Large intestine (tissue), 3 donors: ENCODE data around the gene CACNA1F. TPM values are rescaled to one million over a fixed set of nuclear protein-coding genes. Genes with fewer than 3 reads are reported as not detected.
A peak's percentile ranks its signal among the peaks of the same experiment; 100 is the strongest.

ENCODE experiments used
- DNase-seq, 2 donors: peaks; one replicate each; pipeline versions ENCODE4 v3.0.0 to v3.0.0-alpha.2; 2013
- H3K27ac ChIP-seq: one replicate; pipeline ENCODE4 v1.5.1; 2013; ENCODE audit warnings: low read length
- H3K27me3 ChIP-seq: 2 replicates; pipeline ENCODE4 v1.6.1; 2013; ENCODE audit warnings: low read length; ENCODE audit not compliant: control insufficient read depth, insufficient read depth
- H3K36me3 ChIP-seq: 2 replicates; pipeline ENCODE4 v1.6.1; 2013; ENCODE audit warnings: low read length; ENCODE audit not compliant: control insufficient read depth, insufficient read depth
- H3K4me1 ChIP-seq: one replicate; pipeline ENCODE4 v1.6.1; 2013; ENCODE audit warnings: low read length; ENCODE audit not compliant: control insufficient read depth, insufficient read depth
- H3K4me3 ChIP-seq: one replicate; pipeline ENCODE4 v1.5.1; 2013; ENCODE audit warnings: low read length
- H3K9me3 ChIP-seq: one replicate; pipeline ENCODE4 v1.6.1; 2013; ENCODE audit warnings: mild to moderate bottlenecking, low read depth, low read length, moderate library complexity; ENCODE audit not compliant: control insufficient read depth
- WGBS: methylation state at CpG from one replicate; pipeline ENCODE4 v1.1.5; 2013; ENCODE audit warnings: low lambda C conversion rate; ENCODE audit not compliant: insufficient coverage; 5-methylcytosine and 5-hydroxymethylcytosine counted together
- polyA plus RNA-seq: library from polyadenylated mRNA; unstranded; fragments of 120-200 nt; gene quantifications from one replicate; pipeline ENCODE4 v1.2.1, GENCODE V29; 2013

CACNA1F gene
- polyA plus RNA-seq, 1 donor: 1.3 TPM

DNA sequence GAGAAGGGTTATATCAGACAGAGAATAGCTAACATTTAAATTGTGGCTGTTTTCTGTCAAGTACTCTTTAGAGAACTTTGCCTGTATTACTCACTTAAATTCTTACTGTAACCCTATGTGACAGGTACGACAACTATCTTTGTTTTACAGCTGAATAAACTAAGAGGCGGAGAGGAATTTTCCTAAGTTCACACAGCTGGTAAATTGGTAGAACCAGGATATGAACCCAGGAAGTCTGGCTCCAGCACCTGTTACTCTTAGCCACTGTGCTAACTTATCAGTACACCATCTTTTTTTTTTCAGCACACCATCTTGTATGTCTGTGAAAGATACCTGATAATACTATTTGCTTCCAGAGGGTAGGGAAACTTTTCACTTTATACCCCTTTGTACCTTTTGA is 31.1 kb downstream of the CACNA1F start:
- H3K4me3 ChIP-seq: no peak overlapping the region
- no peaks in the 10 kb centered on the region for H3K9me3 ChIP-seq
- H3K27me3 ChIP-seq: peaks cover 7% of the 10 kb centered on the region
- H3K4me1 ChIP-seq: no peaks in the 10 kb centered on the region
- DNase-seq: no peak
- H3K27ac ChIP-seq: no peak overlapping the region
- 20% methylated on average over 1 of the region's 2 CpGs for WGBS
- H3K36me3 ChIP-seq: no peaks in the 10 kb centered on the region

DNA sequence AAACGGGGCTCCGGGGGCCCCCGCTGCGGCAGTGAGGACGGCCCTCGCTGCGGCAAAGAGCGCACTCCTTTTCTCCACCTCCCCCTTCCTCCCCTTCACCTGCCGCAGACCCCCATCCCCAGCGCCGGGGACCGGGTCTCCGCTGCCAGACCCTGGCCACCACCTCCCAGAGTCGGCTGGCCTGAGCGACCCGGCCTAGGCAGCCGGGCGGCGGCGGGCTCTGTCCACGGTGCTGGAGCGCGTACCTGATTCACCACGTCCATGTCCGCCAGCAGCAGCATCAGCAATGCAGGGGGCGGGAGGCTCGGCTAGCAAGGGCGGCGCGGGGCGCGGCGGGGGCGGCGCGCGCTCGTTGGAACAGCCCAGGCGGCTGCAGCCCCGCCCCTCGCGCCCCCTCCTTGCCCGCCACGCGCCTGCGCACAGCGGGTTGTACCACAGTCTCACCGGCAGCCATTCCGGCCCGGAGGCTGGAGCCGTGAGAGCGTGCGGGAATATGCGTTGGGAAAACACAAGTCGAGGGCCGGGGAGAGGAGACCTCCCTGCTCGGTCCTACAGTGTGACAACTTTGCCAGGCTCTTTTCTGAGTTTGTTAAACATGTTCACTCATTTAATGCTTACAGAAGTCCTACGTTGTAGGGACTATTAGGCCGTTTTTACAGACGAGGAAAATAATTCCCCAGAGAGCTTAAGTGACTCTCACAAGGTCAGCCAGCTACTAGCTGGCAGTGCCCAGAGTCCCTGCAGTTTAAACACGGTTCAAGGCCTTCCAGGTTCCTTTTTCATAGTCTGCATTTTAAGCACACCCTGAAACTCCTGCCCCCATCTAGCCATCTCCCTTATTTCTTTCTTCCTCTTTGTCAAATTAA is 33.0 kb downstream of the CACNA1F start, which contains the start of gene SYP:
TSS of gene SYP (minus strand) at position 288 of the 866 bp plus-strand sequence. CDS start at position 281, 7 bp downstream.
- H3K27ac ChIP-seq: peak within 1 kb of the TSS; percentile 65
- peak; percentile 72 to 89 for DNase-seq
- no CpG with 5 or more reads among the region's 61 CpGs for WGBS
- H3K36me3 ChIP-seq: no peaks in the 10 kb centered on the region
- H3K9me3 ChIP-seq: no peaks in the 10 kb centered on the region
- H3K4me3 ChIP-seq: peak within 1 kb of the TSS; percentile 38
- H3K4me1 ChIP-seq: no peaks in the 10 kb centered on the region
- peaks cover 7% of the 10 kb centered on the region for H3K27me3 ChIP-seq

DNA sequence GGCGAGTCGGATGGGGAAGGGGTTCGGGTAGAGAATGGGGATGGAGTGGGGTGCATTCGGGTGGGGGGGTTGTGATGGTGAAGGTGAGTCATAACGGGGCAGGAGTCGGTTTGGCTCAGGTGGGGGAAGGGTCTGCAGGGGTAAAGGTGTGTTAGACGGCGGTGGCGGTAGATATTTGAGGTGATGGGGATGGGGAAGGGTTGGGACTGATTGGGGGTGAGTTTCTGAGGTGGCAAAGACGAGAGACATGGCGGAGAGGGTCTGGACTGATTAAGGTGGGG is 33.9 kb downstream of the CACNA1F start:
- no CpG with 5 or more reads among the region's 11 CpGs for WGBS

DNA sequence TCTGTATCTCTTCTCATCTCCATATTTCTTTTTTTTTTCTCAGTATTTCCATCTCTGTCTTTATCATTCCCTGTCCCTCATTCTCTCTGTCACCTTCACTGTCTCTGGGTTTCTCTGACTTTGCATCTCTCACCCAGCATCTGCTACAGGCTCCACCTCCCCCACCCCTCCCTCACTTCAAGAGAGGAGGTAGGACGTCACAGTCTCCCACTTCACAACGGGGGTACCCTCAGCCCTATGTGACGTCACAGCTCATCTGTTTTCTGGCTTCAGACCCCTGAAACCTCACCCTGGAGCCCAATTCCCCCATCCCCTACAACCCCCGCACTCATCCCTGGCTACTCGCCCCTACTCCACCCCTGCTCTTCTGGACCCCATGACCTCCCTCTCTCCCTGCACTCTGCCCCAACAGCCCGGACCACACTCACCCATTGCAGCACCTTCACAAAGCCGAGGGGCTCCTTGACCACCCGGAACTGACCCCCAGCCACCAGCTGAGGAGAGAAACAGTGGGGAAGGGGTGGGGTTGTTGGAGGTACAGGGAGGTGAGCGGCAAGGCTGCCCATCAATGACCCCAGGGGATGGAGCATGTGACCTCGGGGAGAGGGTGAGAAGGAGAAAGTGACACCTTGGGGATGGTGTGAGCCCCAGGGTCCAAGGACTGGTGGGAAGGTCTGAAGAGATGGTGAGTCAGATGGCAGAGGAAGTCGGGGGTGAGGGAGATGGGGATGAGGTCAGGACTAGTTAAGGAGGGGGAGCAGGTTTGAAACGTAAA is 34.4 kb downstream of the CACNA1F start:
- Histone ChIP-seq H3K4me3 (no peak overlapping the region), H3K36me3 (no peaks in the 10 kb centered on the region), H3K27me3 (peaks cover 7% of the 10 kb centered on the region), H3K9me3 (no peaks in the 10 kb centered on the region), H3K4me1 (no peaks in the 10 kb centered on the region), H3K27ac (no peak overlapping the region)
- DNase-seq: no peak
- WGBS: no CpG with 5 or more reads among the region's 12 CpGs

More for the DNA sequence above, 33.9 kb downstream of the CACNA1F start:
- Histone ChIP-seq H3K27ac (no peak overlapping the region), H3K4me3 (peak overlapping the region; percentile 26), H3K27me3 (peaks cover 7% of the 10 kb centered on the region), H3K9me3 (no peaks in the 10 kb centered on the region), H3K36me3 (no peaks in the 10 kb centered on the region), H3K4me1 (no peaks in the 10 kb centered on the region)
- no peak for DNase-seq

DNA sequence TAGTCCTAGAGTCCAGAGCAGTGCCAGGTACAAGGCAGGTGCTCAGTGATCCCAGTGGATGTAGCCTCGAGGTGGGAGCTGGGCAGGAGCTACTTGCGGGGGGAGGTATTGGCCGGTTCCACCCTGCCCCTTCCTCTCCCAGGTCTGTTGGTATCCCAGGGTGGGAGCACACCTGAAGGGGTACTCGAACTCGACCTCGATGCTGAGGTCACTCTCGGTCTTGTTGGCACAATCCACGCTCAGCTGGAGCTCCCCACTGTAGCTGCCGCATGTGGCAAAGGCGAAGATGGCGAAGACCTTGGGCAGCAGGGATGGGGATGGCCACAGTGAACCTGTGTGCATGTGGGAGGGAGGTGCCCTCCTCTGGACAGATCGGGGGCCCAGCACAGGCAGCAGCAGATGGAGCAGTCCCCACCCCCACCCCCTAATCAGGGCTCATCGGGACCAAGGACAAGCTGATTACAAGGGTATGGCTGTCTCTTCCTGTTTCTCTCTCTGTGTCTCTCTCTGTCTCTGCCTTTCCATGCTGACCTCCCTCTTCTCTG is 35.5 kb downstream of the CACNA1F start:
- no peak for DNase-seq
- H3K4me1 ChIP-seq: no peaks in the 10 kb centered on the region
- H3K9me3 ChIP-seq: no peaks in the 10 kb centered on the region
- no peaks in the 10 kb centered on the region for H3K36me3 ChIP-seq
- H3K4me3 ChIP-seq: no peak overlapping the region
- H3K27ac ChIP-seq: no peak overlapping the region
- peaks cover 7% of the 10 kb centered on the region for H3K27me3 ChIP-seq
- no CpG with 5 or more reads among the region's 13 CpGs for WGBS

DNA sequence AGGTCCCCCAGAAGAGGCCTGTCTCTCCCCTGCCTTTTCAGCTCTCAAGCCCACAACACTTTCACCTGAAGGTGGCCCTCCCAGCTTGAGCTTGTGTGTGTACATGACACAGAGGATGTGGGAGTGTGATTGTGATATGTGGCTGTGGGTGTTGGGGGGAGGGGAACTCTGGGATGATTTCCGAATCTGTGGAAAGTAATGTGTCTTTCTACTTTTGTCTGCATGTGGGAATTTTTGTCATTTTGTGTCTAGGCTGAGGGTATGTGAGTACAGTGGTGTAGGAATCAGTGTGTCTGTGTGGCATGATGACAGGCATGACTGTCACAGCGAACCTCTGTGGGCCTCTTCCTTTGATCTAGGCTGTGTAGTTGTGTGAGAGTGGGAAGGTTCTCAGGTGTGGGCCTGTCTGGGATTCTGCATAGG is 39.6 kb downstream of the CACNA1F start:
- no peaks in the 10 kb centered on the region for H3K9me3 ChIP-seq
- WGBS: no CpG with 5 or more reads among the region's 2 CpGs
- H3K4me3 ChIP-seq: no peak overlapping the region
- no peaks in the 10 kb centered on the region for H3K36me3 ChIP-seq
- peaks cover 6% of the 10 kb centered on the region for H3K4me1 ChIP-seq
- H3K27ac ChIP-seq: no peak overlapping the region
- DNase-seq: no peak
- H3K27me3 ChIP-seq: no peaks in the 10 kb centered on the region

DNA sequence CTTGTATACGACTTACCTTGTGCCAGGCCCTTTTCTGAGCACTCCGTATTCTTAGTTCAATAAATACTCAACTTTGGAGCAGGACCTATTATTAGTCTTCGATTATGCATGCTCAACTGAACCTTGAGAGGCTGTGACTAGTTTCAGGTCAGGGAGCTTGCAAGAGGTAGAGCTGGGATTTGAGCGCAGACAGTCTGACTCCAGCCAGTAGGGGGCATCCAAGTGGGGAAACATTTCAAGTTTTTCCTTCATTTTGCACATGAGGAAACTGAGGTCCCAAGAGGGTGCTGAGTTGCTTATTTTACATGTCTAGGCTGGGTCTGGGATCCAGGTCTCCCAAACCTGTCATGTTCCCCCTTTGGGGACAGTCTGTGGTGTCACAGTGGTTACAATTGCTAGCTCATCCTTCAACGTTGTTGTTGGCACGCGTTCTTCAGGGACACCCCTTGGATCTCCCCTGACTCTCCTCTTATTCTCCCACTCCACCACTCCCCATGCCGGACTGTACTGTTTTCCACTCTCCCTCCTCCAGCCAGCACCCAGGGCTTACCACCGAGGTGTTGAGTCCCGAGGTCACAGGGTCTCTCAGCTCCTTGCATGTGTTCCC is 40.3 kb downstream of the CACNA1F start:
- H3K36me3 ChIP-seq: no peaks in the 10 kb centered on the region
- H3K9me3 ChIP-seq: no peaks in the 10 kb centered on the region
- peak in 1 of 2 donors; percentile 16 for DNase-seq
- H3K27me3 ChIP-seq: no peaks in the 10 kb centered on the region
- H3K4me1 ChIP-seq: peaks cover 6% of the 10 kb centered on the region
- no peak overlapping the region for H3K27ac ChIP-seq
- H3K4me3 ChIP-seq: no peak overlapping the region
- no CpG with 5 or more reads among the region's 10 CpGs for WGBS

DNA sequence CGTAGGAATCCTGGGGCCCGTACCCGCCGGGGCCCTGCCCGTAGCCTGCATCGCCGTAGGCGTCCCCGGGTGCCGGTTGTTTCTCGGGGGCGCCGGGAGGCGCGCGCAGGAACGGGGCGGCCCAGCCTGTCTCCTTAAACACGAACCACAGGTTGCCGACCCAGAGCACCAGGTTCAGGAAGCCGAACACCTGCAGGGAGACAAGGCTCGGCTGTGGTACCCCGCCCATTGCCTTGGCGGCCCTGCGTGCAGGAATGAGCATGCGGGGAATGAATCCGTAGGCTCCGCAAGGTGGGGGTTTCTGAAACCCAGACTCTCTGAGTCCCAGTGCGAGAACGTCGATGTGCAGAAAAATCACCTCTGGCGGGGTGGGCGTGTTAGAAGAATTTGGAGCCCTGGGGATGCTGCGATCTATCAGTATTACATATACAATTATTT is 41.5 kb downstream of the CACNA1F start:
- Histone ChIP-seq H3K27me3 (no peaks in the 10 kb centered on the region), H3K36me3 (no peaks in the 10 kb centered on the region), H3K27ac (peak overlapping the region; percentile 89), H3K9me3 (no peaks in the 10 kb centered on the region), H3K4me3 (peak overlapping the region; percentile 77), H3K4me1 (peaks cover 8% of the 10 kb centered on the region)
- no peak for DNase-seq
- no CpG with 5 or more reads among the region's 34 CpGs for WGBS

DNA sequence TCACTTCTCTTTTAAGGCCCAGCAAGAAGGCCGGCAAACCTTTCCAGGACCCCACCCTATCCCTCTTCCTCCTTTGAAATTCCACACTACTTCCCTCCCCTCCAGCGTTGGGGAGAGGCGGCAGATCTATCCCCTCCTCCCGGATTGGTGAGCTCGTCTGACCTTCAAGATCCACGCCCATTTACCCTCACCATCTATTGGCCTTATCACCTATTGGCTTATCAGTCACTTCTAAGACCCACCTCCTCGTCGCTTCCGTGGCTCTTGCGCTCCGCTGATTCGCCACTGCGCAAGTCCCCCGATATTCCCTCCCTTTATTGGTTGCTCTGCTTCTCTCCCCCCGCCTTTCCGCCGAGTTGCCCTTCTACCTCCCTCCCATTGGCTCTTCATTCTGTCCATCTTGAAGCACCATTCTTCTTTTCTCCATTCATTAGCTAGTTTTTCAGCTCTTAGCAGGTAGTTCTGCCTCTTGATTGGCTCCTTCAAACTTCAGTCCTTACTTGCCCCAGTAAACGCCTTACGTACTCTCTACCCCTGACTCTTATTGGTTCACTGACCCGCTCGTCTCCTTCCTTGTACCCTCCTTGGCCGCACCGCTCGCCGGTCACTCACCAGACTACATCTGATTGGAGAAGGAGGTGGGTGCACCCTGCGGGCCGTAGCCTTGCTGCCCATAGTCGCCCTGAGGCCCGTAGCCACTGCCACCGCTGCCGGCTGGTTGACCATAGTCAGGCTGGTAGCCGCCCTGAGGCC is 42.1 kb downstream of the CACNA1F start:
- H3K27me3 ChIP-seq: no peaks in the 10 kb centered on the region
- DNase-seq: peak; percentile 97 to 99
- no peaks in the 10 kb centered on the region for H3K9me3 ChIP-seq
- H3K4me3 ChIP-seq: peak overlapping the region; percentile 77
- peaks cover 11% of the 10 kb centered on the region for H3K4me1 ChIP-seq
- no peaks in the 10 kb centered on the region for H3K36me3 ChIP-seq
- 0% methylated on average over 3 of the region's 32 CpGs for WGBS
- H3K27ac ChIP-seq: peak overlapping the region; percentile 89
